B cell (primary cell): ENCODE results near the gene PIWIL4.

Experiments
- CTCF ChIP-seq: fragments of 200-600 bp; IDR thresholded peaks from one replicate; pipeline ENCODE4 v1.8.0; 2022; ENCODE audit warnings: antibody characterized with exemption, mild to moderate bottlenecking
- EZH2 ChIP-seq: IDR thresholded peaks from 2 replicates; pipeline ENCODE4 v1.6.1; 2012; ENCODE audit warnings: borderline replicate concordance, low read depth, mild to moderate bottlenecking, moderate library complexity, low read length; ENCODE audit not compliant: insufficient read depth, poor library complexity, severe bottlenecking

GRCh38 chr11:94546886-94547285 is 20.3 kb upstream of the PIWIL4 start:
- no peak for TF ChIP-seq CTCF
- TF ChIP-seq EZH2, result no peak
